Measurements from ENCODE around the gene KRT36. TPM values are rescaled to one million over a fixed set of nuclear protein-coding genes. Genes with fewer than 3 reads are reported as not detected.

KRT36 gene
- under 1 TPM in 1 of 9 donors, not detected in 8; 0.28 TPM for total RNA-seq
- polyA plus RNA-seq: not detected
- long read RNA-seq, donor 1: 0 reads
- long read RNA-seq, donor 2: 0 reads
- long read RNA-seq, donor 3: 0 reads
- long read RNA-seq, donor 4: 0 reads
- long read RNA-seq, donor 5: 0 reads
- long read RNA-seq, donor 6: 0 reads
- long read RNA-seq, donor 7: 0 reads
- long read RNA-seq, donor 8: 0 reads
- long read RNA-seq, donor 9: 0 reads
- long read RNA-seq, donor 10: 0 reads

DNA sequence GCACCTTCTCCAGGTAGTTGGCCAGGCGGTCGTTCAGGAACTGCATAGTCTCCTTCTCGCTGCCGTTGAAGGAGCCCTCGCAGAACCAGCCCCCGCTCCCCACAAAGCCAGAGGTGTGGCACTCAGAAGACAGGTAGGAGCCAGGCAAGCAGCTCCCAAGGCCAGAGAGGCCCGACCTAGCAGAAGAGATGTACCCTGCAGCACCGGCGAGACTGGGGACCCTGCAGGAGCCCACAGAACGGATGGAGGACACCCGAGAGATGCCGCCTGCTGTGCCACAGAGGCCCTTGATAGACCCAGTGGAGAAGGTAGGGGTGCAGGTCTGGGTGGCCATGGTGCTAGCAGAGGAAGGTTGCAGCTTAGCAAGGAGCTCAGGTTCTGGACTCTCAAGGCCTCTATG lies at the start of gene KRT36:
Gene KRT36, minus strand, starts transcription at position 380 of the 400 bp plus-strand sequence. Its CDS starts 46 bp downstream, at position 334.
- Histone ChIP-seq H3K9me3 (replicated peaks in 1 of 3) (no peaks in the 10 kb centered on the region), H3K36me3 (replicated peaks in 1 of 2) (no peaks in the 10 kb centered on the region), H3K4me3 (no peak within 1 kb of the TSS), H3K27me3 (no peaks in the 10 kb centered on the region), H3K27ac (peak within 1 kb of the TSS in 1 of 5 donors; percentile 22), H3K4me1 (replicated peaks in 1 of 2) (peaks cover 0 to 6% of the 10 kb centered on the region in 2 donors)
- no peak for DNase-seq
- intact Hi-C loops (cut with DNase I): no loop called here
- 92 to 94% (median 92%) methylated on average over 6 to 12 of the region's 12 CpGs for WGBS, 4 donors
- no peak for TF ChIP-seq POLR2A (IDR thresholded peaks at IDR 0.05)
- no peak for TF ChIP-seq CTCF (IDR thresholded peaks at IDR 0.05)

DNA sequence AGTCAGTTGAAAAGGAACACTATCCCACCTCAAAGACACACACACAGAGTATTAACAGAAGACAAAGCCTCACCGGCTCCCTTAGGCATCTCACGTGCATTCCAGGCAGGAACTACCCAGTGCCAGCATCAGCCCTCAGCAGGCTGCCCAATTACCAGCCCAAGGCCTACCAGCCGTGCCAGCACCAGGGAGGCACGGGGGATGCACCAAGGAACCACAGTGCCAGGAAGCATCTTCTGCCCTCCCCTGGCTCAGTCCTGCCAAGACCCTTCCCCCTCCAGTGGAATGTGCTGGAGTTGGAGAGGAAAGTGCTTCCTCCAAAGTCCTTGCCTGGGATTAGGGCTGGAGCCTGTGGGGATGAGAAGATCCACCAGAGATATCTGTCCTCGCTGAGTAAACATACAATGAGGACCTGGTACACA lies 49.4 kb upstream of the KRT36 start:
- H3K27me3 ChIP-seq: no peaks in the 10 kb centered on the region

GRCh38 chr17:41538565-41538991 lies 48.9 kb upstream of the KRT36 start:
- Histone ChIP-seq H3K36me3 (replicated peaks in 1 of 2) (no peaks in the 10 kb centered on the region), H3K27me3 (no peaks in the 10 kb centered on the region), H3K4me3 (no peak overlapping the region), H3K9me3 (replicated peaks in 1 of 3) (no peaks in the 10 kb centered on the region), H3K27ac (no peak overlapping the region), H3K4me1 (replicated peaks in 1 of 2) (no peaks in the 10 kb centered on the region)
- no peak for DNase-seq
- WGBS, 4 donors: 73 to 85% (median 77%) methylated on average over 4 to 5 of the region's 5 CpGs
- no peak for TF ChIP-seq POLR2A (IDR thresholded peaks at IDR 0.05)
- TF ChIP-seq CTCF (IDR thresholded peaks at IDR 0.05): no peak
- intact Hi-C loops (cut with DNase I): no loop called here

More for the DNA sequence above, 49.4 kb upstream of the KRT36 start:
- no peak overlapping the region for H3K27ac ChIP-seq
- H3K4me3 ChIP-seq: no peak overlapping the region
- no peak for DNase-seq
- intact Hi-C loops (cut with DNase I): no loop called here
- 86 to 92% (median 91%) methylated on average over 3 to 5 of the region's 5 CpGs for WGBS, 4 donors
- TF ChIP-seq POLR2A (IDR thresholded peaks at IDR 0.05): no peak
- TF ChIP-seq CTCF (IDR thresholded peaks at IDR 0.05): no peak
- H3K9me3 ChIP-seq (replicated peaks in 1 of 3): no peaks in the 10 kb centered on the region
- H3K4me1 ChIP-seq (replicated peaks in 1 of 2): no peaks in the 10 kb centered on the region
- H3K36me3 ChIP-seq (replicated peaks in 1 of 2): no peaks in the 10 kb centered on the region

- Histone ChIP-seq H3K27ac (no peak overlapping the region), H3K4me3 (no peak overlapping the region), H3K36me3 (replicated peaks in 1 of 2) (no peaks in the 10 kb centered on the region), H3K4me1 (replicated peaks in 1 of 2) (no peaks in the 10 kb centered on the region), H3K9me3 (replicated peaks in 1 of 3) (no peaks in the 10 kb centered on the region), H3K27me3 (no peaks in the 10 kb centered on the region)
- DNase-seq: no peak
- no peak for TF ChIP-seq POLR2A (IDR thresholded peaks at IDR 0.05)
- no peak for TF ChIP-seq CTCF (IDR thresholded peaks at IDR 0.05)
- intact Hi-C loops (cut with DNase I): no loop called here
- 89 to 99% (median 92%) methylated on average over 8 to 9 of the region's 9 CpGs for WGBS, 4 donors
Measured at GRCh38 chr17:41537990-41538389, 48.3 kb upstream of the KRT36 start.

Data from adrenal gland (tissue), 19 donors.